Fibroblast of the aortic adventitia (primary cell): Measurements from ENCODE around the gene NAMPT. TPM values are rescaled to one million over a fixed set of nuclear protein-coding genes. Genes with fewer than 3 reads are reported as not detected.
A peak's percentile ranks its signal among the peaks of the same experiment; 100 is the strongest.

Source experiments
- DNase-seq: peaks from one replicate; pipeline ENCODE4 v3.0.0-alpha.2; 2010; ENCODE audit warnings: low read depth
- H3K4me3 ChIP-seq: 2 replicates; pipeline ENCODE4 v1.5.1; 2011; ENCODE audit warnings: low read depth, mild to moderate bottlenecking, control low read depth, low read length, moderate library complexity
- CTCF ChIP-seq: IDR thresholded peaks from 2 replicates; pipeline ENCODE4 v1.5.1; 2011; ENCODE audit warnings: mild to moderate bottlenecking, low read length, control low read depth, inconsistent platforms; ENCODE audit not compliant: insufficient read depth
- total RNA-seq: library from RNA; depleted of rRNA; stranded (reverse); fragments of >200 nt; gene quantifications from 2 replicates; pipeline ENCODE4 v1.2.3, GENCODE V29; 2012; ENCODE audit warnings: low replicate concordance

Gene NAMPT
- total RNA-seq, 1 donor: 84.4 TPM

GRCh38 chr7:106294334-106294733 lies 9.6 kb upstream of the NAMPT start:
- no peak for DNase-seq
- TF ChIP-seq CTCF: peak; percentile 41

GRCh38 chr7:106291247-106291646 lies 6.5 kb upstream of the NAMPT start:
- H3K4me3 ChIP-seq: no peak overlapping the region
- no peak for DNase-seq
- TF ChIP-seq CTCF: no peak

More at GRCh38 chr7:106294334-106294733, 9.6 kb upstream of the NAMPT start:
- no peak overlapping the region for H3K4me3 ChIP-seq

GRCh38 chr7:106290319-106290718 lies 5.5 kb upstream of the NAMPT start:
- no peak overlapping the region for H3K4me3 ChIP-seq
- no peak for TF ChIP-seq CTCF
- DNase-seq: no peak

GRCh38 chr7:106289848-106290247 lies 5.1 kb upstream of the NAMPT start:
- TF ChIP-seq CTCF: no peak
- H3K4me3 ChIP-seq: no peak overlapping the region
- DNase-seq: no peak

GRCh38 chr7:106288263-106288662 lies 3.5 kb upstream of the NAMPT start:
- TF ChIP-seq CTCF: no peak
- no peak overlapping the region for H3K4me3 ChIP-seq
- no peak for DNase-seq

GRCh38 chr7:106287786-106288185 lies 3.0 kb upstream of the NAMPT start:
- no peak for TF ChIP-seq CTCF

GRCh38 chr7:106285855-106286492 lies 1.2 kb upstream of the NAMPT start:
- peak; percentile 79 for DNase-seq
- H3K4me3 ChIP-seq: peak overlapping the region; percentile 82
- TF ChIP-seq CTCF: no peak

More at GRCh38 chr7:106287786-106288185, 3.0 kb upstream of the NAMPT start:
- H3K4me3 ChIP-seq: no peak overlapping the region
- DNase-seq: no peak
